ENCODE measurements around the gene WDR81. TPM values are rescaled to one million over a fixed set of nuclear protein-coding genes. Genes with fewer than 3 reads are reported as not detected.

Gene WDR81
- total and polyA plus RNA-seq, 2 donors (not counting 3 experiments of a cell fraction or from before 2014, with no cell fraction given) = 10.4 to 17.3 TPM

DNA sequence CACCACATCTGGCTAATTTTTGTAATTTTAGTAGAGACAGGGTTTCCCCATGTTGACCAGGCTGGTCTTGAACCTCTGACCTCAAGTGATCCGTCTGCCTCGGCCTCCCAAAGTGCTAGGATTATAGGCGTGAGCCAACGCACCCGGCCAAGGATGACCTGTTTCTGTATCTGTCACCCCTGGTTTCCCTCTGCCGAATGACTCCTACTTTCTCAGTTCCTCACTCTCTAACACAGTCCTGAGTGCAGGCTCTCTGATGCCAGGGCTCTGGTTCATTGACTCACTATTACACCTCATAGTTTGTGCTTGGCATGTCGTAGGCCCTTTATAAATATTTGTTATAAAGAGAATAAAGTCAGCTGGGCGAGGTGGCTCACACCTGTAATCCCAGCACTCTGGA is 29.1 kb upstream of the WDR81 start:
- ChIA-PET CTCF (no interaction called here), POLR2A (no interaction called here)
- H3K4me1 ChIP-seq (ENCODE audit: control insufficient read depth, extremely low read depth, insufficient read depth, low read length) = peaks cover 5% of the 10 kb centered on the region
- no peak overlapping the region for H3K9ac ChIP-seq (replicated peaks; ENCODE audit: extremely low read depth, insufficient read depth, low read length)
- no peaks in the 10 kb centered on the region for H4K20me1 ChIP-seq (replicated peaks; ENCODE audit: control insufficient read depth, extremely low read depth, insufficient read depth, low read length)
- H3K9me3 ChIP-seq (replicated peaks; ENCODE audit: control insufficient read depth, insufficient read depth, low read length) = no peaks in the 10 kb centered on the region
- intact Hi-C loops (cut with micrococcal nuclease) (no loop called here), dilution Hi-C loops (cut with MboI; ENCODE audit: extremely low pct_ligation_motif_present, low sequenced_read_pairs) (no loop called here)
- H2AFZ ChIP-seq (ENCODE audit: low read depth, low read length) = no peak overlapping the region
- TF ChIP-seq CTCF (IDR thresholded peaks at IDR 0.05; ENCODE audit: extremely low read depth in 1 of 2, insufficient read depth in 1 of 2, low read depth in 1 of 2, low read length in 2 of 2) = no peak
- TF ChIP-seq MAX (IDR thresholded peaks at IDR 0.05; ENCODE audit: insufficient read depth, insufficient read length) = no peak
- no peak for TF ChIP-seq EZH2 (IDR thresholded peaks at IDR 0.05; ENCODE audit: borderline replicate concordance, low read depth, low read length, severe bottlenecking)
- no peak for TF ChIP-seq FOS (IDR thresholded peaks at IDR 0.05; ENCODE audit: borderline replicate concordance, insufficient read depth, low read length)
- no peak for TF ChIP-seq GATA2 (IDR thresholded peaks at IDR 0.05; ENCODE audit: insufficient read depth, insufficient read length, low read depth, low read length)
- TF ChIP-seq POLR2AphosphoS5 (IDR thresholded peaks at IDR 0.05; ENCODE audit: insufficient read depth, low read depth, low read length) = no peak
- TF ChIP-seq POLR2A (IDR thresholded peaks at IDR 0.05; ENCODE audit: low read depth, low read length) = no peak
- no peak for TF ChIP-seq JUN (IDR thresholded peaks at IDR 0.05; ENCODE audit: borderline replicate concordance, insufficient read depth, insufficient read length, low read depth)
- no peak for TF ChIP-seq MYC (IDR thresholded peaks at IDR 0.05; ENCODE audit: low read depth, low read length)
- no peaks in the 10 kb centered on the region for H3K9me1 ChIP-seq (replicated peaks; ENCODE audit: control insufficient read depth, extremely low read depth, insufficient read depth, low read length)
- no peaks in the 10 kb centered on the region for H3K36me3 ChIP-seq (ENCODE audit: control insufficient read depth in 2 of 2, extremely low read depth in 1 of 2, insufficient read depth in 2 of 2, low read length in 2 of 2)
- no peaks in the 10 kb centered on the region for H3K79me2 ChIP-seq (ENCODE audit: control insufficient read depth, insufficient read depth, low read length)
- H3K27ac ChIP-seq (ENCODE audit: insufficient read depth, low read depth, low read length) = no peak overlapping the region
- FAIRE-seq (no peak), DNase-seq (ENCODE audit: low read depth, low spot score) (no peak)
- no peak overlapping the region for H3K4me2 ChIP-seq (ENCODE audit: insufficient read depth, low read length)
- no peak overlapping the region for H3K4me3 ChIP-seq (replicated peaks in 1 of 3; ENCODE audit: insufficient read depth in 1 of 3, low read depth in 1 of 3, low read length in 3 of 3)
- BruUV-seq (replicated peaks) = no TSS peak
- no peaks in the 10 kb centered on the region for H3K27me3 ChIP-seq (ENCODE audit: control insufficient read depth in 2 of 2, insufficient read depth in 2 of 2, low read length in 2 of 2)

Data from endothelial cell of umbilical vein (primary cell).